DMS79 treated with DMSO at 0.1 percent for 48 hours (cell line): ENCODE results near the gene TTLL4.

Experiments used
- DNase-seq: peaks from one replicate; lab custom pipeline; 2025; lab: John Stamatoyannopoulos, UW

Gene TTLL4

GRCh38 chr2:218785103-218785502 lies 74.5 kb downstream of the TTLL4 start:
- DNase-seq = no peak

DNA sequence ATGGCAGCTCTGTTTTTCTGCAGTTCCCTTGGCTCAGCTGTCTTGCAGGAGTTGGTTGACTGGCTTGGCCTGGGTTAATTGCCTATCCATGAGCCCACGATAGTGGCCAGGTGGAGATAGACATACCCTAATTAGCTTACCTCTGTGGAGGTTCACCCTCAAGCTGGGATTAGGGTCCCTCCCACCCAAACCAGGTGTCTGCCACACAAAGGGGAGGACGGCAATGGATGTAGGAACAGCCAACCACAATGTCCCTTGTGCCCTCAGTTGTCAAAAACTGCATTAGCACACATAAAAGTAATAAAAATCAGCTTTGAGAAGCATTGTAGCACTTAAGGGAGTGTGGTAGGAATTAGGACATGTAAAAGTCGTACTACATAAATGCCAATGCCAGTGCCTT lies 75.5 kb downstream of the TTLL4 start:
- DNase-seq = no peak

DNA sequence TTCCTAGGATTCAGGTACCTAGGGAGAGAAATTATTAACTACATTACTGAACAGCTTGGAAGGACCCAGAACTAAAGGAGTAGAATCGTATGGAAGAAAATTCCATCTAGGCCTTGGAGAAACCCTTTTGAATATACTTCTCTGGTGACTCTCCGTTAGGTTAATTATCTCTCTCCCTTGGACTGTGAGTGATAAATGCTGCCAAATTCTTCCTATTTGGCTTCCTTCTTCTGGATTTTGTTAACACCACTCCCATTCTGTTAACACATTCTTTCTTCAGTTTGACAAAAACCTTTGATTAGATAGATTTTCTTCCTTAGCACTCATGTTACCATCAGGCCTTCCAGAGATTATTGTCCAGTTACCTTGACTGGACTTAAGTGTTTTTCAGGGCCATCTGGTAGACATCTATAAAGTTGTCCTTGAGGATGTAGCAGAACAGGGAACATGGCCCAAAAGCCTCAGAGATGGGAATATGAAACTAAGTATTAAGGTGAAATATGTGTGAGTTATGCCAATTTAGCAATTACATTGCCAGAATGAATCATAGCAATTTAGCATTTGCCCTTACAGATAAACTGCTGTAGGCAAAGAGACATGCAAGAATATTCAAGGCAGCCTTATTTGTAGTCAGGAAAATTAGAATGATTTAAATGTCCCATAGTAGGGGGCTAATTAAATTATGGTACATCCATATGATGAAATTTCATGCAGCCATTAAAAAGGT lies 78.1 kb downstream of the TTLL4 start:
- DNase-seq = no peak

GRCh38 chr2:218792433-218792832 lies 81.8 kb downstream of the TTLL4 start:
- DNase-seq = no peak

- DNase-seq = no peak
Measured at GRCh38 chr2:218796691-218797090, 86.1 kb downstream of the TTLL4 start.

GRCh38 chr2:218798767-218799504 lies 88.3 kb downstream of the TTLL4 start:
- no peak for DNase-seq

- DNase-seq = no peak
Measured at GRCh38 chr2:218799990-218800389, 89.4 kb downstream of the TTLL4 start.

- DNase-seq = no peak
Measured at GRCh38 chr2:218802386-218802994, 91.9 kb downstream of the TTLL4 start.

DNA sequence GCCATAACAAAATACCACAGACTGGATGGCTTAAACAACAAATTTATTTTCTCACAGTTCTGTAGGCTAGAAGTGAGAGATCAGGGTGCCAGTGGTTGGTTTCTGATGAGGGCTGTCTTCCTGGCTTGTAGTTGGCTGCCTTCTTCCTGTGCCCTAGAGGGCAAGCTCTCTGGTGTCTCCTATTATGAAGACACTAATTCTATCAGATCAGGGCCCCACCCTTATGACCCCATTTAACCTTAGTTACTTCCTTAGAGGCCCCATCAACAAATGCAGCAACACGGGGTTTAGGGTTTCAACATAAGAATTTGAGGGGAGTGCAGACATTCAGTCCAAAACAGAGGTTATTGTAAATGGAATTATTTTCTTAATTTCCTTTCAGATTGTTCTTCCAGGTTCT lies 94.2 kb downstream of the TTLL4 start:
- DNase-seq = no peak
